Measurements from ENCODE around the gene THSD1. TPM values are rescaled to one million over a fixed set of nuclear protein-coding genes. Genes with fewer than 3 reads are reported as not detected.

THSD1 gene
- total and polyA plus RNA-seq, 10 of the 15 experiments (the other 5 are each of a cell fraction or from before 2014, with no cell fraction given): 0.03 to 0.20 (median 0.13) TPM; not detected in 2

DNA sequence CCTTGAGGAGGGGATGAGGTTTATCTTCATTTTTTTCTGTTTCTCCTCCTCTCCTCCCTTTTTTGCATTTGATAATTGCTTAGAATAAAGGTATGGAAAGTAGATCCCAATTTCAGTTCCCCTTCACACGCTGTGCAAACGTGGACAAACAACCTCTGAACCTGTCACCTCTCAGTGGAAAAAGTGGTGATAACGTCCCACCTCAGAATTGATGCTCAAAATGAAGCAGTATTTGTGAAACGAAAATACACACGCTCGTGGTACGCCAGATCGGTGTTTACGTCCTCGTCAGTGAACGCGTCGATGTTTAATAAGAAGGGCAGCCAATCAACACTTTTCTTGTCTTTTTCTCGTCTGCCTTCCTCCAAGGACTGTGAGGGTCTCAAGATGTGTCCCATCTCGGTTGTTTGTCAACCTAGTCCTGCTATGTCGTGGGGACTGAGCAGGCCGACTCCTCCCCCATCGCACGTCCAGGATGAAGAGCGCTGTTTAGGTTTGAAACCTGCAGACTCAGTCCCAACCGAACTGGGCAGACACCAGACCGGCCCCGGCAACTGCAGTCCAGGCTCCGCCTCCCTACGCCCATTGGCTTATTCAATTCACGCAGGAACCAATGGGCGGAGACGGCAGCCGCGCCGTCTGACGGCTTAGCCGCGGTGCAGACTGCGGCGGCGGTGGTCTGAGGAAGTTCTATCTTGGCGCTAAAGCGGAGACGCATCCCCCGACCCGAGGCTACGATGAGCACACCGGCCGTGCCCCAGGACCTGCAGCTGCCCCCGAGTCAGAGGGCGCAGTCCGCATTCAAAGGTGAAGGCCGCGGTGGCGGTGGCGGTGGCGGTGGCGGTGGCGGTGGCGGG is 49.1 kb upstream of the THSD1 start, which contains the start of gene CKAP2:
TSS of gene CKAP2 (plus strand) at position 659 of the 857 bp plus-strand sequence. CDS start at position 738, 79 bp downstream.
- Histone ChIP-seq H3K27me3 (replicated peaks in 1 of 2; ENCODE audit: control insufficient read depth in 2 of 2, insufficient read depth in 2 of 2, low read length in 1 of 2) (no peaks in the 10 kb centered on the region), H3K27ac (ENCODE audit: control insufficient read depth, insufficient read depth) (peak within 1 kb of the TSS; percentile 91), H4K20me1 (ENCODE audit: control insufficient read depth, insufficient read depth) (no peaks in the 10 kb centered on the region), H3K4me2 (ENCODE audit: control insufficient read depth, insufficient read depth) (peak within 1 kb of the TSS; percentile 53), H3K4me3 (peak within 1 kb of the TSS; percentile 86), H3K9me3 (replicated peaks; ENCODE audit: control insufficient read depth, insufficient read depth, low read length) (no peaks in the 10 kb centered on the region), H3K4me1 (ENCODE audit: control insufficient read depth, insufficient read depth, low read length) (peaks cover 4% of the 10 kb centered on the region; the same call in 1 of the 2 replicates), H3K79me2 (ENCODE audit: control insufficient read depth, insufficient read depth, low read length) (peaks cover 33% of the 10 kb centered on the region), H3K36me3 (ENCODE audit: control insufficient read depth in 2 of 2, insufficient read depth in 2 of 2, low read length in 1 of 2) (no peaks in the 10 kb centered on the region; a peak in 2 of 4 replicates), H3K9ac (ENCODE audit: control insufficient read depth, insufficient read depth, low read length) (peak within 1 kb of the TSS; percentile 82), H2AFZ (ENCODE audit: control insufficient read depth, low read depth, low read length) (peak within 1 kb of the TSS; percentile 92)
- intact Hi-C loops (cut with micrococcal nuclease; ENCODE audit: unreplicated experiment): loop anchor here (5.0 to 10.0 kb wide), 4 partner anchors 197 to 640 kb away; partner anchors contain the start of genes ALG11, ATP7B and SUGT1
- TSS peak; percentile 91 for BruUV-seq (replicated peaks)
- ChIA-PET RAD21 (ENCODE audit: unreplicated experiment) (interaction anchor here (1.4 kb wide), 1 partner anchor 8 kb away, joined by 4 read pairs; no protein-coding TSS in a partner anchor), SMC1A (ENCODE audit: uncharacterized antibody, unreplicated experiment) (interaction anchor here (1.4 kb wide), 2 partner anchors 10 to 198 kb away, joined by 3 to 5 read pairs; partner anchors contain the start of gene SUGT1), POLR2A (interaction anchor here (1.2 kb wide), 2 partner anchors 197 to 498 kb away, joined by 3 read pairs; partner anchors contain the start of gene SUGT1), CTCF (no interaction called here)
- WGBS (ENCODE audit: insufficient coverage, insufficient replicate concordance, low lambda C conversion rate, missing lambda C conversion rate): under 1% methylated on average over 54 of the region's 56 CpGs
- DNase-seq (ENCODE audit: low read depth, low spot score) (peak; percentile 77), ATAC-seq (peak; percentile 88), FAIRE-seq (peak; percentile 93)
- in situ Hi-C loops (cut with MboI): loop anchor here (10.0 kb wide), 2 partner anchors 200 to 440 kb away; partner anchors contain the start of genes ALG11, ATP7B and SUGT1
- TF ChIP-seq IRF4 (IDR thresholded peaks at IDR 0.05; ENCODE audit: low read depth, low read length) (no peak), SP1 (IDR thresholded peaks at IDR 0.05; ENCODE audit: low read depth, low read length) (peak; percentile 88), SMARCA5 (IDR thresholded peaks at IDR 0.05) (peak; percentile 39; the same call in 1 of the 2 replicates), HDAC2 (IDR thresholded peaks at IDR 0.05) (no peak), IKZF1 (conservative IDR thresholded peaks at IDR 0.05) (peak; percentile 44), EGR1 (IDR thresholded peaks at IDR 0.05; ENCODE audit: borderline replicate concordance in 1 of 2, low read depth in 2 of 2, low read length in 2 of 2) (peak in 1 of 2 experiments; percentile 7; a peak in 1 of 3 replicates), NFYB (IDR thresholded peaks at IDR 0.05; ENCODE audit: insufficient read depth, low read depth, low read length) (peak; percentile 98), ASH2L (IDR thresholded peaks at IDR 0.05; ENCODE audit: borderline replicate concordance, low read depth) (no peak), RELB (IDR thresholded peaks at IDR 0.05; ENCODE audit: low read depth) (peak; percentile 80; the same call in 1 of the 2 replicates), SUPT20H (IDR thresholded peaks at IDR 0.05; ENCODE audit: borderline replicate concordance, control insufficient read depth, low read depth, low read length) (no peak), POU2F2 (IDR thresholded peaks at IDR 0.05; ENCODE audit: borderline replicate concordance, low read depth, low read length) (peak; percentile 60; the same call in 2 of the 3 replicates), NR2F1 (conservative IDR thresholded peaks at IDR 0.05) (peak; percentile 85), SUZ12 (IDR thresholded peaks at IDR 0.05; ENCODE audit: unreplicated experiment) (no peak), CREM (IDR thresholded peaks at IDR 0.05; ENCODE audit: low read depth) (peak; percentile 77), HDGF (IDR thresholded peaks at IDR 0.05) (0 out of 2 replicates have a peak, but pooled peaks have one; percentile 26)
- TF ChIP-seq, protein P1, sequence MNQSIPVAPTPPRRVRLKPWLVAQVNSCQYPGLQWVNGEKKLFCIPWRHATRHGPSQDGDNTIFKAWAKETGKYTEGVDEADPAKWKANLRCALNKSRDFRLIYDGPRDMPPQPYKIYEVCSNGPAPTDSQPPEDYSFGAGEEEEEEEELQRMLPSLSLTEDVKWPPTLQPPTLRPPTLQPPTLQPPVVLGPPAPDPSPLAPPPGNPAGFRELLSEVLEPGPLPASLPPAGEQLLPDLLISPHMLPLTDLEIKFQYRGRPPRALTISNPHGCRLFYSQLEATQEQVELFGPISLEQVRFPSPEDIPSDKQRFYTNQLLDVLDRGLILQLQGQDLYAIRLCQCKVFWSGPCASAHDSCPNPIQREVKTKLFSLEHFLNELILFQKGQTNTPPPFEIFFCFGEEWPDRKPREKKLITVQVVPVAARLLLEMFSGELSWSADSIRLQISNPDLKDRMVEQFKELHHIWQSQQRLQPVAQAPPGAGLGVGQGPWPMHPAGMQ (IDR thresholded peaks at IDR 0.05; ENCODE audit: borderline replicate concordance): peak; percentile 74
- TF ChIP-seq, protein P2, sequence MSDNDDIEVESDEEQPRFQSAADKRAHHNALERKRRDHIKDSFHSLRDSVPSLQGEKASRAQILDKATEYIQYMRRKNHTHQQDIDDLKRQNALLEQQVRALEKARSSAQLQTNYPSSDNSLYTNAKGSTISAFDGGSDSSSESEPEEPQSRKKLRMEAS (IDR thresholded peaks at IDR 0.05; ENCODE audit: low read depth, low read length): 0 out of 2 replicates have a peak, but pooled peaks have one; percentile 7
- TF ChIP-seq, protein P3, sequence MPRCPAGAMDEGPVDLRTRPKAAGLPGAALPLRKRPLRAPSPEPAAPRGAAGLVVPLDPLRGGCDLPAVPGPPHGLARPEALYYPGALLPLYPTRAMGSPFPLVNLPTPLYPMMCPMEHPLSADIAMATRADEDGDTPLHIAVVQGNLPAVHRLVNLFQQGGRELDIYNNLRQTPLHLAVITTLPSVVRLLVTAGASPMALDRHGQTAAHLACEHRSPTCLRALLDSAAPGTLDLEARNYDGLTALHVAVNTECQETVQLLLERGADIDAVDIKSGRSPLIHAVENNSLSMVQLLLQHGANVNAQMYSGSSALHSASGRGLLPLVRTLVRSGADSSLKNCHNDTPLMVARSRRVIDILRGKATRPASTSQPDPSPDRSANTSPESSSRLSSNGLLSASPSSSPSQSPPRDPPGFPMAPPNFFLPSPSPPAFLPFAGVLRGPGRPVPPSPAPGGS (IDR thresholded peaks at IDR 0.05; ENCODE audit: borderline replicate concordance, insufficient read depth, low read depth, low read length, poor library complexity, severe bottlenecking): peak; percentile 42
